Endothelial cell of umbilical vein (primary cell): Measurements from ENCODE around the gene CMBL. TPM values are rescaled to one million over a fixed set of nuclear protein-coding genes. Genes with fewer than 3 reads are reported as not detected.

Experiments
- Bru-seq: library from RNA; stranded (reverse); fragments of 400-500 nt; gene quantifications from one replicate; lab custom pipeline; 2021; lab: Mats Ljungman, UMichigan
- BruChase-seq, 2 experiments: library from RNA; stranded (reverse); fragments of 400-500 nt; gene quantifications; one replicate each; lab custom pipeline; 2021; lab: Mats Ljungman, UMichigan
- BruUV-seq: library from RNA; stranded (reverse); fragments of 400-500 nt; replicated peaks from 2 replicates; lab custom pipeline; 2021; lab: Mats Ljungman, UMichigan
- CTCF ChIA-PET: fragments of 300-600, 350-600 bp; sonication (Branson Sonifier 250); formaldehyde crosslinking; loops from one replicate; lab custom pipeline; 2021; ENCODE audit warnings: antibody characterized with exemption, inconsistent platforms; lab: Charles Lee
- POLR2A ChIA-PET: fragments of 300-600, 350-600 bp; sonication (Branson Sonifier 250); formaldehyde crosslinking; loops from one replicate; lab custom pipeline; 2021; ENCODE audit warnings: antibody characterized with exemption, inconsistent platforms; lab: Charles Lee
- DNase-seq: peaks from one replicate; pipeline ENCODE4 v3.0.0-alpha.2; 2011; ENCODE audit warnings: low read depth, low spot score
- FAIRE-seq: peaks from 2 replicates; lab custom pipeline; 2011; peaks lifted over from hg19 to GRCh38; lab: Jason Lieb, UNC
- H2AFZ ChIP-seq: 2 replicates; pipeline ENCODE4 v1.6.0; 2012; ENCODE audit warnings: low read depth, low read length, control low read depth, inconsistent platforms
- H3K27ac ChIP-seq: 2 replicates; pipeline ENCODE4 v1.5.1; 2011; ENCODE audit warnings: low read depth, mild to moderate bottlenecking, control low read depth, low read length, moderate library complexity; ENCODE audit not compliant: insufficient read depth
- H3K27me3 ChIP-seq, 2 experiments: 2 replicates each; pipeline versions ENCODE4 v1.6.0 to v1.6.1; 2011; ENCODE audit warnings: low read length in 2 of 2, mixed read lengths in 1 of 2; ENCODE audit not compliant: control insufficient read depth in 2 of 2, insufficient read depth in 2 of 2
- H3K36me3 ChIP-seq, 2 experiments: 2 replicates in 1 of 2; 3 replicates in 1 of 2; pipeline ENCODE4 v1.5.1; 2011; ENCODE audit warnings: low read length in 2 of 2, mild to moderate bottlenecking in 1 of 2, moderate library complexity in 1 of 2; ENCODE audit not compliant: control insufficient read depth in 2 of 2, insufficient read depth in 2 of 2; ENCODE audit errors: extremely low read depth in 1 of 2
- H3K4me1 ChIP-seq: 3 replicates; pipeline ENCODE4 v1.5.1; 2011; ENCODE audit warnings: mild to moderate bottlenecking, low read length; ENCODE audit not compliant: control insufficient read depth, insufficient read depth; ENCODE audit errors: extremely low read depth
- H3K4me2 ChIP-seq: 2 replicates; pipeline ENCODE4 v1.6.1; 2011; ENCODE audit warnings: low read length, control low read depth, mixed read lengths; ENCODE audit not compliant: insufficient read depth
- H3K4me3 ChIP-seq, 3 experiments: fragments of 200-600 bp in 1 of 3; sonication (generic), shearing (Covaris generic) in 1 of 3; replicated peaks in 1 of 3; 2 replicates each; pipeline ENCODE4 v1.5.1; 2011 to 2016; ENCODE audit warnings: control low read depth in 3 of 3, low read length in 3 of 3, mild to moderate bottlenecking in 2 of 3, inconsistent platforms in 1 of 3, low read depth in 1 of 3, moderate library complexity in 1 of 3; ENCODE audit not compliant: insufficient read depth in 1 of 3
- H3K79me2 ChIP-seq: 2 replicates; pipeline ENCODE4 v1.6.0; 2012; ENCODE audit warnings: low read length, inconsistent platforms; ENCODE audit not compliant: control insufficient read depth, insufficient read depth
- H3K9ac ChIP-seq: replicated peaks from 2 replicates; pipeline ENCODE3; 2011; ENCODE audit warnings: low read length, control low read depth; ENCODE audit not compliant: insufficient read depth; ENCODE audit errors: extremely low read depth
- H3K9me1 ChIP-seq: replicated peaks from 3 replicates; pipeline ENCODE4 v1.6.0; 2011; ENCODE audit warnings: mild to moderate bottlenecking, low read length; ENCODE audit not compliant: control insufficient read depth, insufficient read depth; ENCODE audit errors: extremely low read depth
- H3K9me3 ChIP-seq: replicated peaks from 2 replicates; pipeline ENCODE4 v1.5.1; 2012; ENCODE audit warnings: low read length, inconsistent platforms; ENCODE audit not compliant: control insufficient read depth, insufficient read depth
- H4K20me1 ChIP-seq: replicated peaks from 2 replicates; pipeline ENCODE3; 2011; ENCODE audit warnings: mild to moderate bottlenecking, low read length; ENCODE audit not compliant: control insufficient read depth, insufficient read depth; ENCODE audit errors: extremely low read depth
- EZH2 ChIP-seq: IDR thresholded peaks from 2 replicates; pipeline ENCODE4 v1.6.1; 2012; ENCODE audit warnings: borderline replicate concordance, low read depth, mild to moderate bottlenecking, moderate library complexity, low read length, inconsistent platforms; ENCODE audit not compliant: severe bottlenecking
- FOS ChIP-seq: IDR thresholded peaks from 2 replicates; pipeline ENCODE4 v1.6.1; 2011; ENCODE audit warnings: mild to moderate bottlenecking, low read length, moderate library complexity, borderline replicate concordance; ENCODE audit not compliant: insufficient read depth
- GATA2 ChIP-seq: IDR thresholded peaks from 2 replicates; pipeline ENCODE4 v1.7.0; 2011; ENCODE audit warnings: low read depth, mild to moderate bottlenecking, moderate library complexity, mixed read lengths, low read length; ENCODE audit not compliant: insufficient read length, insufficient read depth
- JUN ChIP-seq: IDR thresholded peaks from 2 replicates; pipeline ENCODE4 v1.6.1; 2011; ENCODE audit warnings: borderline replicate concordance, low read depth; ENCODE audit not compliant: insufficient read length, insufficient read depth
- POLR2A ChIP-seq: IDR thresholded peaks from 2 replicates; pipeline ENCODE4 v1.6.1; 2012; ENCODE audit warnings: low read depth, mild to moderate bottlenecking, control low read depth, low read length
- POLR2AphosphoS5 ChIP-seq: IDR thresholded peaks from 2 replicates; pipeline ENCODE4 v1.6.1; 2012; ENCODE audit warnings: low read depth, mild to moderate bottlenecking, control low read depth, low read length, moderate library complexity; ENCODE audit not compliant: insufficient read depth
- dilution Hi-C: fragments of 300-500 bp; cut with MboI; formaldehyde crosslinking; loops from one replicate; pipeline ENCODE4 v1.15.0; 2019; ENCODE audit warnings: low sequenced_read_pairs; ENCODE audit not compliant: extremely low pct_ligation_motif_present
- intact Hi-C: fragments of 100-400 bp; cut with micrococcal nuclease; formaldehyde crosslinking; loops from one replicate; pipeline ENCODE4 v1.10.0; 2022
- long read RNA-seq: library from polyadenylated mRNA; stranded (forward); transcript quantifications from one replicate; pipeline ENCODE4 v2.0.0, GENCODE V29; 2021
- polyA minus RNA-seq, 3 experiments: library from RNA; depleted of rRNA, polyadenylated mRNA; stranded (reverse); fragments of >200 nt; gene quantifications; 1 replicate in 1 of 3; 2 replicates in 2 of 3; pipeline ENCODE4 v1.2.3, GENCODE V29; 2011
- polyA plus RNA-seq, 4 experiments: library from polyadenylated mRNA; depleted of rRNA in 3 of 4; stranded (reverse) in 3 of 4; unstranded in 1 of 4; fragments of >200 nt; gene quantifications; 2 replicates each; pipeline versions ENCODE4 v1.2.1 to v1.2.3, GENCODE V29; 2011 to 2012; ENCODE audit warnings: missing spikeins in 1 of 4
- total RNA-seq: library from RNA; stranded (reverse); gene quantifications from 2 replicates; pipeline ENCODE4 v1.2.3, GENCODE V29; 2021
- TF ChIP-seq, protein P1 (sequence below): IDR thresholded peaks from 2 replicates; pipeline ENCODE4 v1.6.1; 2011; ENCODE audit not compliant: insufficient read depth, insufficient read length
- TF ChIP-seq, protein P2 (sequence below), 2 donors: IDR thresholded peaks; 1 replicate in 1 of 2; 2 replicates in 1 of 2; pipeline ENCODE4 v1.5.1; 2011; ENCODE audit warnings: low read length in 2 of 2, mild to moderate bottlenecking in 2 of 2, moderate library complexity in 2 of 2, control low read depth in 1 of 2, inconsistent platforms in 1 of 2, low read depth in 1 of 2; ENCODE audit not compliant: insufficient read depth in 1 of 2; ENCODE audit errors: extremely low read depth in 1 of 2

The CMBL gene
- total RNA-seq (14.3 and 15.9 TPM in 2 replicates), polyA plus RNA-seq (19.8 and 23.9 TPM in 2 replicates), polyA minus RNA-seq (19.0 and 25.3 TPM in 2 replicates), Bru-seq, nascent RNA (percentile 50 among the genes with signal in this experiment), BruChase-seq, experiment 1, labeled RNA remaining after a 6-hour chase (percentile 60 among the genes with signal in this experiment), BruChase-seq, experiment 2, labeled RNA remaining after a 2-hour chase (percentile 49 among the genes with signal in this experiment)
- polyA plus RNA-seq (2011; cell fraction: cytosol; rRNA removed), result 23.4 and 25.2 TPM in 2 replicates
- 4.5 and 5.3 TPM in 2 replicates for polyA plus RNA-seq (2011; cell fraction: nucleus; rRNA removed)
- 25.0 and 26.1 TPM in 2 replicates for polyA plus RNA-seq (2012)
- polyA minus RNA-seq (2011; cell fraction: cytosol; rRNA and poly(A)+ RNA removed), result 138 TPM
- polyA minus RNA-seq (2011; cell fraction: nucleus; rRNA and poly(A)+ RNA removed), result 2.9 and 5.7 TPM in 2 replicates
- long read RNA-seq, transcript CMBL-201 (6 exons, 2,335 nt), result major isoform, 24 of 36 reads
- long read RNA-seq, partial matches to known transcripts, result 1 of 36 reads
- long read RNA-seq, other reads (novel, unspliced or antisense), result 9 of 36 reads

- Histone ChIP-seq H2AFZ (peak within 1 kb of the TSS; percentile 99), H3K27ac (no peak within 1 kb of the TSS), H3K4me2 (peak within 1 kb of the TSS; percentile 87), H3K4me1 (peaks cover 2% of the 10 kb centered on the region), H4K20me1 (no peaks in the 10 kb centered on the region), H3K27me3 (no peaks in the 10 kb centered on the region), H3K4me3 (peak within 1 kb of the TSS; percentile 72 to 83 (median 74)), H3K9me1 (no peaks in the 10 kb centered on the region), H3K79me2 (no peaks in the 10 kb centered on the region), H3K36me3 (no peaks in the 10 kb centered on the region), H3K9ac (peak within 1 kb of the TSS; percentile 44), H3K9me3 (no peaks in the 10 kb centered on the region)
- CTCF ChIA-PET, result interaction anchor here (2.9 kb wide), 1 partner anchor 23 kb away, joined by 10 read pairs; no protein-coding TSS in a partner anchor
- intact Hi-C loops (loop anchor here (1.0 to 2.0 kb wide), 3 partner anchors 11 to 45 kb away; partner anchors contain the start of gene MARCHF6), dilution Hi-C loops (no loop called here)
- DNase-seq (peak; percentile 65), FAIRE-seq (peak; percentile 55)
- TF ChIP-seq, protein P1, sequence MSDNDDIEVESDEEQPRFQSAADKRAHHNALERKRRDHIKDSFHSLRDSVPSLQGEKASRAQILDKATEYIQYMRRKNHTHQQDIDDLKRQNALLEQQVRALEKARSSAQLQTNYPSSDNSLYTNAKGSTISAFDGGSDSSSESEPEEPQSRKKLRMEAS, result no peak
- no peak for TF ChIP-seq EZH2
- no peak for TF ChIP-seq JUN
- TF ChIP-seq, protein P2, sequence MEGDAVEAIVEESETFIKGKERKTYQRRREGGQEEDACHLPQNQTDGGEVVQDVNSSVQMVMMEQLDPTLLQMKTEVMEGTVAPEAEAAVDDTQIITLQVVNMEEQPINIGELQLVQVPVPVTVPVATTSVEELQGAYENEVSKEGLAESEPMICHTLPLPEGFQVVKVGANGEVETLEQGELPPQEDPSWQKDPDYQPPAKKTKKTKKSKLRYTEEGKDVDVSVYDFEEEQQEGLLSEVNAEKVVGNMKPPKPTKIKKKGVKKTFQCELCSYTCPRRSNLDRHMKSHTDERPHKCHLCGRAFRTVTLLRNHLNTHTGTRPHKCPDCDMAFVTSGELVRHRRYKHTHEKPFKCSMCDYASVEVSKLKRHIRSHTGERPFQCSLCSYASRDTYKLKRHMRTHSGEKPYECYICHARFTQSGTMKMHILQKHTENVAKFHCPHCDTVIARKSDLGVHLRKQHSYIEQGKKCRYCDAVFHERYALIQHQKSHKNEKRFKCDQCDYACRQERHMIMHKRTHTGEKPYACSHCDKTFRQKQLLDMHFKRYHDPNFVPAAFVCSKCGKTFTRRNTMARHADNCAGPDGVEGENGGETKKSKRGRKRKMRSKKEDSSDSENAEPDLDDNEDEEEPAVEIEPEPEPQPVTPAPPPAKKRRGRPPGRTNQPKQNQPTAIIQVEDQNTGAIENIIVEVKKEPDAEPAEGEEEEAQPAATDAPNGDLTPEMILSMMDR (IDR thresholded peaks at IDR 0.05; ENCODE audit: extremely low read depth in 1 of 2, insufficient read depth in 1 of 2, low read depth in 1 of 2, low read length in 2 of 2), result no peak
- peak; percentile 35 for TF ChIP-seq POLR2A
- TF ChIP-seq GATA2, result no peak
- TF ChIP-seq POLR2AphosphoS5, result peak; percentile 13
- no peak for TF ChIP-seq FOS
- POLR2A ChIA-PET, result no interaction called here
- no TSS peak for BruUV-seq
These were observed at the start of gene CMBL for GRCh38 chr5:10307206-10308148. Gene CMBL (minus strand): TSS chr5:10307902. CDS start chr5:10290762, 17,140 bp downstream.
